HG03342 (cell line): ENCODE measurements around the gene CLSTN1.

Source experiments
- ATAC-seq: cut with Tn5 transposase; IDR thresholded peaks from one replicate; pipeline ENCODE4 v1.9.1; 2021; ENCODE audit warnings: mild to moderate bottlenecking, moderate library complexity; ENCODE audit not compliant: unreplicated experiment

CLSTN1 gene

GRCh38 chr1:9823943-9824701 is at the start of gene CLSTN1:
Gene CLSTN1 (minus strand): TSS chr1:9823965. CDS start chr1:9823733, 232 bp downstream.
- ATAC-seq: peak; percentile 49

GRCh38 chr1:9873385-9873784 is 49.6 kb upstream of the CLSTN1 start:
- no peak for ATAC-seq

- no peak for ATAC-seq
Observed at GRCh38 chr1:9872430-9873165, 48.8 kb upstream of the CLSTN1 start.

- no peak for ATAC-seq
Observed at GRCh38 chr1:9871707-9872425, 48.1 kb upstream of the CLSTN1 start.

GRCh38 chr1:9871021-9871420 is 47.3 kb upstream of the CLSTN1 start:
- no peak for ATAC-seq

GRCh38 chr1:9870572-9870971 is 46.8 kb upstream of the CLSTN1 start:
- ATAC-seq: no peak

- ATAC-seq: no peak
Observed at GRCh38 chr1:9869831-9870251, 46.1 kb upstream of the CLSTN1 start.

- no peak for ATAC-seq
Observed at GRCh38 chr1:9868244-9868590, 44.5 kb upstream of the CLSTN1 start.

- peak; percentile 61 for ATAC-seq
Observed at GRCh38 chr1:9867408-9868243, 43.9 kb upstream of the CLSTN1 start.

GRCh38 chr1:9866836-9867235 is 43.1 kb upstream of the CLSTN1 start:
- no peak for ATAC-seq

GRCh38 chr1:9865724-9866123 is 42.0 kb upstream of the CLSTN1 start:
- no peak for ATAC-seq

- no peak for ATAC-seq
Observed at GRCh38 chr1:9863371-9863770, 39.6 kb upstream of the CLSTN1 start.

GRCh38 chr1:9861360-9861759 is 37.6 kb upstream of the CLSTN1 start:
- no peak for ATAC-seq

GRCh38 chr1:9860887-9861286 is 37.1 kb upstream of the CLSTN1 start:
- no peak for ATAC-seq

GRCh38 chr1:9859281-9860014 is 35.7 kb upstream of the CLSTN1 start:
- ATAC-seq: no peak

- ATAC-seq: no peak
Observed at GRCh38 chr1:9858293-9859035, 34.7 kb upstream of the CLSTN1 start.

- no peak for ATAC-seq
Observed at GRCh38 chr1:9855186-9855585, 31.4 kb upstream of the CLSTN1 start.

GRCh38 chr1:9853249-9853595 is 29.5 kb upstream of the CLSTN1 start:
- ATAC-seq: no peak

GRCh38 chr1:9852410-9853248 is 28.9 kb upstream of the CLSTN1 start:
- ATAC-seq: no peak
